ENCODE data around the gene CAP1.
"Not testable (repeated sequence)": the region's sequence is repeated elsewhere in the genome, so short reads cannot be mapped to it uniquely, and the experiment has no call there.

Gene CAP1, protein sequence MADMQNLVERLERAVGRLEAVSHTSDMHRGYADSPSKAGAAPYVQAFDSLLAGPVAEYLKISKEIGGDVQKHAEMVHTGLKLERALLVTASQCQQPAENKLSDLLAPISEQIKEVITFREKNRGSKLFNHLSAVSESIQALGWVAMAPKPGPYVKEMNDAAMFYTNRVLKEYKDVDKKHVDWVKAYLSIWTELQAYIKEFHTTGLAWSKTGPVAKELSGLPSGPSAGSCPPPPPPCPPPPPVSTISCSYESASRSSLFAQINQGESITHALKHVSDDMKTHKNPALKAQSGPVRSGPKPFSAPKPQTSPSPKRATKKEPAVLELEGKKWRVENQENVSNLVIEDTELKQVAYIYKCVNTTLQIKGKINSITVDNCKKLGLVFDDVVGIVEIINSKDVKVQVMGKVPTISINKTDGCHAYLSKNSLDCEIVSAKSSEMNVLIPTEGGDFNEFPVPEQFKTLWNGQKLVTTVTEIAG

DNA sequence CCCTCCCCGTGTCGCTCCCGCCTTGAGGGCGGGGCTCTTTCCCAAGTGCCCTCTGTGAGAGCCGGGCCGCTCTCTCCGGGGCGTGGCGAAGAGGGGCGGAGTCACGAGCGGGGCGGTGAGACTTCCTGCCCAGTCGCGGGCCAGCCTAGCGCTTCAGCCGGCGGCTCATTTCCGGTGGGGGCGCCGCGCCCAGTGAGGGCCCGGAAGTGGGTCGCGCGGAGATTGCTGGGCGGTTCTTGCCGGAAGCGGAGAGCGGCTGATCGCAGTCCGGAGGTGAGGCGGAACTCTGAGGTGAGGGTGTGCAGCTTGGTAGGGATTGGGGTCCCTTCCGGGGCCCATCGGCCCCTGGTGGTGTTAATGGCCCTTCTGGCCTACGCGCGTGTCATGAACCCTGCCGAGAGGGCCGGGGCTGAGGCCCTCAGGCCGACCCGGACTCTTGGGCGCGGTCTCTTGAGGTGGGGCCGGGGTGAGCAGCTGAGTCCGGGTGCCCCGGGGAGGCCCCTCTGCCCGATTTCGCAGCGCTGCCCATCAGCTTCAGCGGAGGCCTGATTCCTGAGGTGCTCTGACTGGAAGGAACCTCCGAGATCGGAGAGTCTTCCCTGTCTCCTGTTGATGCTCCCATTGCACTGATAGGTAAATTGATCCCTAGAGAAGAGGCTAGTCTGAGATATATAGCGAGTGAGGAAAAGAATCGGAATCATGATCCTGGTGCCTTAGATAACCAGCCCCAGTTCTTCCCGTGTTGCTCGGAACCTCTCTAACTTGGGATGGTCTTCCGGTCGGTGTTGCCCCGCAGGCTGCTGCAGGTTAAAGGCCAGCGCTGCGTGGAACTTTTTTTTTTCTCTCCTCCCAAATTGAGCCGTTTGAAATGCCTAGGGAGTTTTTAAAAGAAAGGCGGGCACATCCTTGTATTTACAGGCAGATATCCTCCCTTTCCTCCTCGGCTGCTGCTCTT, at the start of gene CAP1:
TSS of gene CAP1 (plus strand) at position 219 of the 955 bp plus-strand sequence. CDS start 18,618 bp downstream, outside the sequence.
- peak; percentile 100 for DNase-seq

DNA sequence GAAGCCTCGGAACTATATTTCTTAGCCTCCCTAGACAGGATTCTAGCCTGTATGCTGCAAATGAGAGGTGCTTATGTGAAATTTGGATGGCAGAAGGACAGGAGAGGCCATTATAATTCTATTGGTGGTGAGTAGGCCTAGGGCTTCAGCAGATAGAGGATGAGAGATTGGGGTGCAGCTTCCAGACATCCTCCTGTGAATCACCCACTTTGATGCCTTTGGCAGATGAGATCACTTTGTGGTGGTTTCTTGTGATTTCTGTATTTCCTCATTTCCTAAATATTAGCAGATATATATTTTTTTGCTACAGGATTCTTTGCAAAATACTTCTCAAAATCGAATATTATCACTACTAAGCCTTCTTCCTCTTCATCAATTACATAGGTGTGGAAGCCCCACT, 48.3 kb upstream of the CAP1 start:
- DNase-seq, result peak in 1 of 2 donors; percentile 10

DNA sequence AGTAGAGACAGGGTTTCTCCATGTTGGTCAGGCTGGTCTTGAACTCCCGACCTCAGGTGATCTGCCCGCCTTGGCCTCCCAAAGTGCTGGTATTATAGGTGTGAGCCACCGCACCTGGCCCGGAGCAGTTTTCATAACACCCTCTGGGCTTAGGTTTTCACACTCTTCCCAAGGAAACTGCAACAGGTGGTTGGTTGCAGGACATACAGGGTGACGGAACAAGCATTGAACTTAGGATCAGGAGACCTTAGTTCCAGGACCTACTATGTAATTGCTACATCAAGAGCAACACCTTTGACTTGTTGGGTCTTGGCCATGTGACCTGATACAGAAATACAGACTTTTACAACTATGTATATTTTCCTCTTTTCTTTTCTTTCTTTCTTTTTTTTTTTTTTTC, 47.6 kb upstream of the CAP1 start:
- DNase-seq, result no peak

DNA sequence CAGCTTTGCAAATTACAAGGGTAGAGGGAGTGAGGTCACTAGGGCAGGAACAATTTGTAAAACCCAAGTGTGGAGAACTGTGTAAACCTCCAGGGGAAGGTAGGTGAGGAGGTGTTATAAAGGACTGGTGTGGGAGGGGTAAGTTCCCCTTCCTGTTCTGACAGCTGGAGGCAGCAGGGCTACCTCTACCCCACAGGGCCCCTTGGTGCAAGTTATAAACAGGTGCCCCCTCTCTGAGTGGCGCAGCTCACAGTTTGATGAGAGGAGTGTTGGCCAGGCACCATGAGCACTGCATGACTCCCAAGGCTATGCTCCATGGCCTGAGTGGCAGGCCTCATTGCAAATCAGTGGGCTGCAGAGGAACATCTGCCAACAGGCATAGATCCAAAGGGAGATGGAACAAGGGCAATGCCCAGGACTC, 44.5 kb upstream of the CAP1 start:
- DNase-seq, result peak; percentile 20 to 25

DNA sequence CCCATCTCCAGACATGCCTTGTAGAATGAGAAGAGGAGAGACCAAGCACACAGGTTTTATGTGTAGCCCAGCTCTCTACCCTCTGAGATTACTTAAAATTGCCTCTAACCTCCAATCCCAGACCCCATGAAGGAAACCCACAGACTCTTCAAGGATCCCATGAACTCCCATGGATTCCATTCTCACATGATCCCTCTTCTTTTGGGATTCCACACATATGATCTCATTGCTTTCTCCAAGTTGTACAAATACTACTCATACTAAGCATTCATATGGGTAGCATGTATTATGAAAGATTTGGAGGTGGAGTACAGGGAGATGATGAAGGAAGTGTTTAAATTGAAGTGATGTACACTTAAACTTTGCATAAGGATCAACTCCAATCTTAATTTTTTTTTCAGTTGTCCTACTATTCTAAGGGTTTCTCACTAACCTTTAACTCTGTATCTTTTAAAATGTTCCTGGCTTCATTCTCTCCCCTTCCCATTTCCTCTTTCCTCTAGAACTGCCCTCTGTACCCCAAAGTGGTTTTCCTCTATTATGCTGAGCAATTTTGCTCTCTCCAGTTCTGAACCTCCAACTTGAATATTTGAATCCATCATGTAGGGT, 44.0 kb upstream of the CAP1 start:
- no peak for DNase-seq

DNA sequence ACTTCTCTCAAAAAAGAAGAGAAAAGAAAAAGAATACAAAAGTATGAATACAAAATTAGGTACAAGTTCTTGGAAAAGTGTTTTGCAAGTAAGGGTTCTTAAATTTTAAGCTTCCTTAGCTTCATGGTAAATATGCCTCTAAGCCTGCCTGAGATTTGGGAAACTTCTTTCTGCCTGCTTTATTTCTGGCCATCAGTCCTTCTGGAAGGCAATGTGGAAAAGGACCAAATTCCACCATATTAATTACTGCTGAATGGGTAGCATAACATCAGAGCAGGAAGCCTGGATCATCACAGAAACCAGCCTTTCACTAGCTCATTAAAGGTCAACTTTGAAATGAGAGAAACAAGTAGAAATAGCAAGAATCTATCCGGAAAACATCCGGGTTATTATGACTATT, 39.1 kb upstream of the CAP1 start:
- DNase-seq, result no peak

DNA sequence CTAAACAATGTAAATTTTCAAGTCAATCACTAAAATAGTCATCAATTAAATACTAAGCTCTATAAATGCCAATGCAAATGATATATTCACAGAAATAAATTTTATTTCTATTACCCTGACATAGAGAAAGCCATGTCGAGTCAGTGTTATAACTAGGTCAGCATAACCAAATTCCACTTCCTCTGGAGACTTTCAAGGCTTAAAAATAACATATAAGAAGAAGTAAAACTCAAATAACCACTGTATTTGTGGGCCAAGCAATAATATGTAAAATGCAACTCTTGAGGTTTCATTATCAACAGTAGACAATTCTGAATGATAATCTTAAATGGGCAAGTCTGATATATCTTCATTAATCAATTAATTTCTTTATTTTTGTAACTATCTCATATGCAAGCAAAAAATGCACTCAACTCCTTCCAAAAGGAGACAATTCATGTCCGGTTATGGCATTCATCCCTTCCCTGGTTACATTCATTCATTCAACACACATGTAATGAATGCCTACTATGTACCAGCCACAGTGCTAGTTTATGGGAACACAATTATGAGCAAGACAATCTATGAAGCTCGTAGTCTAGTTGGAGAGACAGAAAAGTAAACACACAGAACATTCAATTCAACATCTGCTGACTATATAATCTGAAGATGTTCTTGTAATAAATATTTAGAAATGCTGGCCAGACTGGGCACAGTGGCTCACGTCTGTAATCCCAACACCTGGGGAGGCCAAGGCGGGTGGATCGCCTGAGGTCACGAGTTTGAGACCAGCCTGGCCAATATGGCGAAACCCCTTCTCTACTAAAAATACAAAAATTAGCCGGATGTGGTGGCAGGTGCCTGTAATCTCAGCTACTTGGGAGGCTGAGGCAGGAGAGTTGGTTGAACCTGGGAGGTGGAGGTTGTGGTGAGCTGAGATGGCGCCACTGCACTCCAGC, 37.1 kb upstream of the CAP1 start:
- DNase-seq, result no peak

DNA sequence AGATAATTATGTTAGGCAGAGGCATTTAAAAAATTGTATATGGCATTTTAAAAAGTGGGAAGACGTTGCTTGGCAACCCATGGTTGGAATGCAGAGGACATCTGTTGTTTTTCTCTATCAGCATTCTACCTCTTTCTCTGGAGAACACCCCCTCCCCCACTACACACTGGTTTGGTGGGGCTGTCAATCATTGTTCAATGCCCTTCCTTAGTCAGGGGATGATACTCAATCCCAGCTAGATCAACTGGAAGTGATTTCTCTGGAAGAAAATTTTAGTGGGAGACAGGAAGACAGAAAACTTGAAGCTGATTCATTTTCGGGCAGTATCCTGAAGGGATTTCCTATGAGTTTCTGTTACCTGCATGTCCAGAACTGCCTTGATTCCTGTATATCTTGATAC, 35.7 kb upstream of the CAP1 start:
- no peak for DNase-seq

DNA sequence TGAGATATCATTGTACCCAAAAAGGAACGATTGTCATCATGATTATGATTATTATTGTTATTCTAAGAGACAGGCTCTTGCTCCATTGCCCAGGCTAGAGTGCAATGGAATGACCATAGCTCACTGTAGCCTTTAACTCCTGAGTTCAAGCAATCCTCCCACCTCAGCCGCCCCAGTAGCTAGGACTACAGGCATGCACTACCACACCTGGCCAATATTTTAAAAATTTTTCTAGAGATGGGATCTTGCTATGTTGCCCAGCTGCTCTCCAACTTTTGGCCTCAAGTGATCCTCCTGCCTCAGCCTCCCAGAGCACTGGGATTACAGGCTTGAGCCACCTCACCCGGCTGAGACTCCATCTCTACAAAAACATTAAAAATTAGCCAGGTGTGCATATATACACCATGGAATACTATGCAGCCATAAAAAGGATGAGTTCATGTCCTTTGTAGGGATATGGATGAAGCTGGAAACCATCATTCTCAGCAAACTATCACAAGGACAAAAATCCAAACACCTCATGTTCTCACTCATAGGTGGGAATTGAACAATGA, 33.0 kb upstream of the CAP1 start:
- DNase-seq, result not testable (repeated sequence)

DNA sequence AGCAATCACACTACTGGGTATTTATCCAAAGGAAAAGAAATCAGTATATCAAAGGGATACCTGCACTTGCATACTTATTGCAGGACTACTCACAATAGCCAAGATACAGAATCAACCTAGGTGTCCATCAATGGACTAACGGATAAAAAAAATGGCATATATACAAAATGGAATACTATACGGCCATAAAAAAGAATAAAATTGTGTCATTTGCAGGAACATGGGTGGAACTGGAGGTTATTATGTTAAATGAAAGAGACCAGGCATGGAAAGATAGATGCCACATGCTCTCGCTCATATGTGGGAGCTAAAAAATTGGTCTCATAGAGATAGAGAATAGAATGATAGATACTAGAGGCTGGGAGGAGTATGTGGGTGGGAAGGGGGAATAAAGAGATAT, 29.3 kb upstream of the CAP1 start:
- no peak for DNase-seq

DNA sequence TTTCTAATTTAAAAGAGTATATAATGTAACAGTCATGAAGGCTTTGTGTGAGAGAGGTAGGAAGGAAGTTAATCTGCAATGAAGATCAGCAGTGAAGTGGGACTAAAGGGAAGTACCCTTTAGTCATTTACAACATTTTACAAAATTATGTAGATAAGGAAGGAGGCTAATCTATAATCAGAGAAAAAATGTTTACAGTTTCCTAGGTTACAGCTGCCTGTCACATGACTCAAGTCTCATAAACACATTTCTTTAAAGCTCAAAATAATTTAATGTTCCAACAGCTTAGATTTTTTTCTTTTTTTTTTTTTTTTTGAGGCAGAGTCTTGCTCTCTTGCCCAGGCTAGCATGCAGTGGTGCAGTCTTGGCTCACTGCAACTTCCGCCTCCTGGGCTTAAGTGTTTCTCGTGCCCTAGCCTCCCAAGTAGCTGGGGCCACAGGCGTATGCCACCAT, 26.2 kb upstream of the CAP1 start:
- DNase-seq, result peak in 1 of 2 donors; percentile 43

DNA sequence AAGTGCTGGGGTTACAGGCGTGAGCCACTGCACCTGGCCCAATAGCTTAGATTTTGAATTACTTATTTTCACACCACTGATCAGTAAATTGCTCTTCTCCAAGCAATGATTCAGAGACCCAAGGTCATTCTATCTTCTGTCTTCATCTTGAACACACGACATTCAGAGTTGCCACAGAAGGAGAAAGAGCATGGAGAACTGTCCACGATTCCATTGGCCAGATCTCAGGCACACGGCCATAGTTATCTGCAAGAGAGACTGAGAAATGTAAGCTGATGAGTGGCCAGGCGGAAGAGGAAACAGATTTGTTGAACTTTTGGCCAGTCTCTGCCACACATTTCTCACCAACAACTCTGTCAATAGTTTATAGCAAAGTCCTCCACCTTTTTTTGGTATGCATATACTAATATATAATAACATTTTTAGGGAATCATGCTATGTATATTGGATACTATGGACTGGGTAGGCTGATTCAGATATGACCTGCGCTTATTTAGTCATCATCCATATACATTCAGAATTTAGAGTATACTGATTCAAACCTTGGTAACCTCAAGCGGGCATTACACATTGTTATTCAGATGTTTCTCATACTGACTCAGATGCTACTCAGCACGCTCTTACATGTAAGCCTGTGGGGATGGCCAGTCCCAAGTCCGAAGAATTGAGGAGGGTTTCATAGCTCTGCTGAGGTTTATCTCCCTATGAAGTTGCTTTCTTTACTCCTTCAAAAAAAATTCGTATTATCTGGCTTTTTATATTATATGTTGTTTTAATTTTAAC, 25.5 kb upstream of the CAP1 start:
- DNase-seq, result no peak

DNA sequence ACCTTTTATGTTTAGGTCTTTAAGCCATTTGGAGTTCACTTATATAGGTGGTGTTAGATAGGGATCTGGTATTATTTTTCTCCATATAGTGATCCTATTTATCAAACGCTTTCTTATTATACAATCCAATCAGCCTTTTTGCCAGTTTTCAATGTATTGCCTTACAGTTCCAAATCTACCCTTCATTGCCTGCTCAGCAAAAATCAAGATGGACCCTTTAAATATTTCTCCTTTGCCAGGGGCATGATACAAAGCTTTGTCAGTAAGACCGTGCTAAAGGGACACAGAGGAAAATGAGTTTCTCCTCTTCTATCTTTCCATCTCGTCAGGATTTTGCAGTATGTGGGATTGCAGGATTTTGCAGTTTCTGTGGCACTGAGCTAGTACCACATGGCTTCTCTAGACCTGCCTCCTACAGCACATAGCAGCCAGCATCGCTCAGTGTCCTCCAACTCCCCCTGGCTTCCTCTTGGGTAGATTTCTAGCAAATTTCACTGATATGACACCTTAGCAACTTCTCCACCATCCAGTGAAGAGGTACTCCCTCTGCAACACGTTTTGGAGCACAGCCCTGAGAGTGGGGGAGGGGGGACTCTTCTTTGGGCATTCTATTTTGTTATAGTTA, 22.5 kb upstream of the CAP1 start:
- DNase-seq, result no peak

DNA sequence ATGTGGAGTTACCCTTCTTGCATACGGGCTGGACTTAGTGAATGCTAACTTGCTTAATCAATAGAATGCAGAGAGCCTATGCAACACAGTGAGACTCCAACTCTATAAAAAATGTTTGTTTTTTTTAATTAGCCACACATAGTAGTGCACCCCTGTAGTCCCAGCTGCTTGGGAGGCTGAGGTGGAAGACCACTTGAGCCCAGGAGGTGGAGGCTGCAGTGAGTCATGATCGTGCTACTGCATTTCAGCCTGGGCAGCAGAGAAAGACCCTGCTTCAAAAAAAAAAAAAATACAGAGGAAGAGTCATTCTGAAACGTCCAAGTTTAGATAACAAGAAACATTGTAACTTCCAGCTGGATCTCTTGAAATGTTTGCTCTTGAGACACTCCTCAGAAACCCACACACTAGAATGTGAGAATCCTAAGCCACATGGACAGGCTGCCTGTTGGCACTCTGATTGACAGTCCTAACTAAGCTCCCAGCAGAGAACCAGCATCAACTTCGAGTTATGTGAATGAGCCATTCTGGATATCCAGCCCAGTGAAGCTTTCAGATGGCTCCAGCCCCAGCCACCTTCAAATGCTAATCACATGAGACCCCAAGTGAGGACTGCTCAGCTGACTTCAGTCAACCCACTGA, 20.0 kb upstream of the CAP1 start:
- DNase-seq, result no peak

DNA sequence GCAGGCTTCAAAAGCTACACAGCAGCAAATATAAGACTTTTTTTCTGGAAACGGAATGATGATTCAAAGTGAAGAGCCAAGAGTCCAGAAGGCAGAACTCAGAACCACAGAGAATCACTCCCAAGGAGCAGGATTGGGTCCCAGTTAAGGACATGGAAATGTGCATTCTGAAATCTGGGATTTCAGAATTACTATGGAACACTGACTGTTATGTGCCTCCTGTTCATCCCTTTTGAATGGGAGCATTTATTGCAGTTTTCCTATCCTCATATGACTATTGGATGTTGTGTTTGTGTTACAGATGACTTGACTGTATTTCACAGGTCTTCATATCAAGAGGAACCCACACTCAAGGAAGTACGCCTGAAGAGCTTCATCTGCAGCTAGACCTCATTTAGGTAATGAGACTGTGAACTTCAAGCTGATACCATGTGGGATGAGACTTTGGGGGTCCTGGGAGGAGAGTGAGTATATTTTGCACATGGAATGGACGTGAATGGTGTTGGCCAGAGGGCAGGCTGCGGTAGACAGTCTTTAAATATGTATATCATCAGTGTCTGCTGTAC, 17.1 kb upstream of the CAP1 start:
- DNase-seq, result no peak

DNA sequence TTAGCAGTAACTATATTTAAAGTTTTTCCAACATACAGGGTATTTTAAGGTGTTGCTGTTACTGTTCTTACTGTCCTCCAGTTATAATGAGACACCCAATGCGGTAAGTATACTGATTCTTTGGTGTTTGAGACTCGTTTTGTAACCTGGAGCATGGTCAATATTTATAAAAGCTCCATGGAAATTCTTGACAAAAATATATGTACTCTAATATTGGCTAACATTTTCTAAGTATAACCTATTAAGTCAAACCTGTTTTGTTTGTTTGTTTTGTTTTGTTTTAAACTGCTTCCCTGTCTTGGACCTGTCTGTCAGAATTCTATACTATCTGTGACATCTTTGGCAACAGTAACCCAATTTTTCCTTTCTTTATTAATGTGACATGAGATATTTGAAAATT, 15.9 kb upstream of the CAP1 start:
- DNase-seq, result no peak

DNA sequence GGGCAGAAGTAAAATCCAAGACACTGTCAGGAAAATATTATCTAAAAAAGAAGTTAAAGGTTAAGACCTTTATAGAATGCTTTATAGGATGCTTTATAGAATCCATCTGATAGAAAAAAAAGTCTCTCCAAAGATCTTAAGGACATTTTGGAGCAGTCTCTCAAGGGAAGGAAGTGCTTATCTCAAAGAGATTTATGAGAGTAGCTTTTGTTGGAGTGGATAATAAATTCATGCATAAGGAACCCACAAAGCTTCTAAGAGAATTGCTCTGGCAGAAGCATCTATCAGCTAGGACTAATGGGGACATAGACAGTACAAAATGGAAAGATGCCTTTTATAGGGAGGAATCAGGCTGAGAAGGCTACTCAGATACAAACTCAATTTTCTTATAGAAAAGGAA, 12.9 kb upstream of the CAP1 start:
- DNase-seq, result no peak

DNA sequence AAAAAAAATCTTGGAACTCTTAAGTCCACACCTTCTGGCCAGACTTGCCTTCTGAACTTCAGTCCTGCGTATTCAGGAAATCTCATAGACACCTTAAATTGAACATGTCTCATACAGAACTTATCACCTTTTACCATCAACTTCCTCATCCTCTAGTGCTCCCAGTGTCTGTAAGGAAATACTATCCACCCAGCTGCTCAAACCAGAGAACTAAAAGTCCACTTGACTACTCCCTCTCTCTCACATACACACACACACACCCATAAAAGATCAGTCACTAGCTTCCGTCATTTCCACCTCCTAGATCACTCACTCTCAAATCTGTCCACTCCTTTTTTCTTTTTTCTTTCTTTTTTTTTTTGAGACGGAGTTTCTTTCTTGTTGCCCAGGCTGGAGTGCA, 10.9 kb upstream of the CAP1 start:
- no peak for DNase-seq

DNA sequence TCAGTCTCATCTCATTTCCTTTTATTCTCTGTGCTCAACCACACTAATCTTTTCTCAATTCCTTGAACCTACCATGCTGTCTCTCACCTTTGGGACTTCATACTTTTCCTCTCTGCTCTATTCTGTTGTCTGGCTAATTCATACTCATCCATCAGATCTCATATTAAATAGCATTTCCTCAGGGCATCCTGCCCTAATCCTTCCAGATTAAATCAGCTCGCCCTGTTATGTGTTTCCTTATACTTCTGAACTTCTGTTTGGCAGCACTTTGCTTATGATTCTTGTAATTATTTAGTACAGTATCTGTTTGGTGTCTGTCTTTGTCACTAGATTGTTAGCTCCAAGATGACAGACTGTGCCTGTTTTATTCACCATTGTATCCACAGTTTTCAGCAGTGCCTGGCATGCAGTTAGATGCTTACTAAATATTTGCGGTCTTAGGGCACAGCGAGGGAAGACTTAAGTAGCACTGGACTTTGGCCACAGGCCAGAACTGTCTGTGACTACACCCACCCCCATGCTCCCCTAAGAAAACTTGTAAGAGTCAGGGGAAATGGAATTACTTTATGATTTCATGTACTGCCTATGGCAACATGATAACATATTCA, 9.9 kb upstream of the CAP1 start:
- no peak for DNase-seq

All from CD4-positive, alpha-beta T cell treated with Interleukin-1 beta for 1 hour (primary cell).